HEK293 (cell line): ENCODE results near the gene IL12A.

Source experiments
- CTCF ChIA-PET: fragments of 350-600 bp; formaldehyde crosslinking; extraction: SDS; loops from one replicate; lab custom pipeline; 2021; ENCODE audit warnings: antibody characterized with exemption; lab: Yijun Ruan, JAX
- POLR2A ChIA-PET: fragments of 300-600 bp; formaldehyde crosslinking; extraction: SDS; loops from one replicate; lab custom pipeline; 2020; ENCODE audit warnings: antibody characterized with exemption, inconsistent platforms; lab: Yijun Ruan, JAX
- H3K27ac ChIP-seq: fragments of 200-500 bp; sonication (Bioruptor generic); 2 replicates; pipeline ENCODE4 v1.5.1; 2014; ENCODE audit warnings: low read depth, low read length, control low read depth, inconsistent platforms; ENCODE audit errors: extremely low read depth
- H3K36me3 ChIP-seq, 2 experiments: fragments of 200-500 bp in 1 of 2; sonication (Bioruptor generic) in 1 of 2; 1 replicate in 1 of 2; 2 replicates in 1 of 2; pipeline ENCODE4 v1.5.1; 2014 to 2017; ENCODE audit warnings: inconsistent platforms in 2 of 2, low read length in 2 of 2; ENCODE audit not compliant: control insufficient read depth in 2 of 2, insufficient read depth in 1 of 2
- H3K4me1 ChIP-seq: fragments of 200-500 bp; sonication (Bioruptor generic); 2 replicates; pipeline ENCODE4 v1.5.1; 2014; ENCODE audit warnings: mild to moderate bottlenecking, low read length, inconsistent platforms; ENCODE audit not compliant: control insufficient read depth, insufficient read depth
- H3K4me3 ChIP-seq: 2 replicates; pipeline ENCODE4 v1.5.1; 2011; ENCODE audit warnings: low read depth, mild to moderate bottlenecking, control low read depth, low read length, moderate library complexity
- H3K9me3 ChIP-seq: fragments of 200-500 bp; sonication (Bioruptor generic); 2 replicates; pipeline ENCODE4 v1.5.1; 2014; ENCODE audit warnings: low read depth, low read length, inconsistent platforms; ENCODE audit not compliant: control insufficient read depth, insufficient read depth
- CTCF ChIP-seq: fragments of 450-650 bp; formaldehyde crosslinking; IDR thresholded peaks from 2 replicates; pipeline ENCODE4 v1.5.1; 2016; ENCODE audit warnings: missing biosample characterization, missing genetic modification characterization
- GLIS1 ChIP-seq: fragments of 450-650 bp; formaldehyde crosslinking; IDR thresholded peaks from 2 replicates; pipeline ENCODE4 v1.5.1; 2016; ENCODE audit warnings: missing biosample characterization, missing genetic modification characterization
- INSM2 ChIP-seq: fragments of 450-650 bp; formaldehyde crosslinking; IDR thresholded peaks from 2 replicates; pipeline ENCODE4 v1.5.1; 2016; ENCODE audit warnings: missing biosample characterization, missing genetic modification characterization
- SP2 ChIP-seq: fragments of 450-650 bp; formaldehyde crosslinking; IDR thresholded peaks from 2 replicates; pipeline ENCODE4 v1.5.1; 2016; ENCODE audit warnings: missing biosample characterization, missing genetic modification characterization
- ZBTB7A ChIP-seq: fragments of 450-650 bp; formaldehyde crosslinking; IDR thresholded peaks from 2 replicates; pipeline ENCODE4 v1.5.1; 2016; ENCODE audit warnings: low read depth, missing biosample characterization, missing genetic modification characterization
- ZFHX2 ChIP-seq: fragments of 450-650 bp; formaldehyde crosslinking; conservative IDR thresholded peaks from 2 replicates; pipeline ENCODE4 v1.5.1; 2016; ENCODE audit warnings: missing biosample characterization, missing genetic modification characterization
- ZNF16 ChIP-seq: fragments of 450-650 bp; formaldehyde crosslinking; IDR thresholded peaks from 2 replicates; pipeline ENCODE4 v1.5.1; 2016; ENCODE audit warnings: low read depth, missing biosample characterization, missing genetic modification characterization
- ZNF2 ChIP-seq: fragments of 450-650 bp; formaldehyde crosslinking; IDR thresholded peaks from 2 replicates; pipeline ENCODE4 v1.5.1; 2016; ENCODE audit warnings: missing biosample characterization, missing genetic modification characterization
- ZNF292 ChIP-seq: fragments of 450-650 bp; formaldehyde crosslinking; IDR thresholded peaks from 2 replicates; pipeline ENCODE4 v1.5.1; 2016; ENCODE audit warnings: low read depth, missing biosample characterization, missing genetic modification characterization, borderline replicate concordance
- ZNF362 ChIP-seq: fragments of 450-650 bp; formaldehyde crosslinking; IDR thresholded peaks from 2 replicates; pipeline ENCODE4 v1.5.1; 2016; ENCODE audit warnings: missing biosample characterization, missing genetic modification characterization
- ZNF366 ChIP-seq: fragments of 450-650 bp; formaldehyde crosslinking; conservative IDR thresholded peaks from 2 replicates; pipeline ENCODE4 v1.5.1; 2016; ENCODE audit warnings: missing biosample characterization, missing genetic modification characterization
- ZNF394 ChIP-seq: fragments of 450-650 bp; formaldehyde crosslinking; IDR thresholded peaks from 2 replicates; pipeline ENCODE4 v1.5.1; 2016; ENCODE audit warnings: missing biosample characterization, missing genetic modification characterization, mild to moderate bottlenecking, moderate library complexity, borderline replicate concordance
- ZNF433 ChIP-seq: fragments of 450-650 bp; formaldehyde crosslinking; IDR thresholded peaks from 2 replicates; pipeline ENCODE4 v1.5.1; 2016; ENCODE audit warnings: missing biosample characterization, missing genetic modification characterization, low read depth
- ZNF488 ChIP-seq: fragments of 450-650 bp; formaldehyde crosslinking; IDR thresholded peaks from 2 replicates; pipeline ENCODE4 v1.5.1; 2016; ENCODE audit warnings: missing biosample characterization, missing genetic modification characterization
- ZNF501 ChIP-seq: fragments of 450-650 bp; formaldehyde crosslinking; IDR thresholded peaks from 2 replicates; pipeline ENCODE4 v1.5.1; 2016; ENCODE audit warnings: missing biosample characterization, missing genetic modification characterization
- ZNF529 ChIP-seq: fragments of 450-650 bp; formaldehyde crosslinking; IDR thresholded peaks from 2 replicates; pipeline ENCODE4 v1.5.1; 2017; ENCODE audit warnings: missing genetic modification characterization, missing biosample characterization; ENCODE audit not compliant: insufficient replicate concordance
- ZNF548 ChIP-seq: fragments of 450-650 bp; formaldehyde crosslinking; IDR thresholded peaks from 2 replicates; pipeline ENCODE4 v1.5.1; 2016; ENCODE audit warnings: missing biosample characterization, missing genetic modification characterization
- ZNF549 ChIP-seq: fragments of 450-650 bp; IDR thresholded peaks from 2 replicates; pipeline ENCODE4 v1.5.1; 2018; ENCODE audit warnings: missing biosample characterization, missing genetic modification characterization, mild to moderate bottlenecking, inconsistent platforms, moderate library complexity
- ZNF555 ChIP-seq: fragments of 450-650 bp; formaldehyde crosslinking; conservative IDR thresholded peaks from 2 replicates; pipeline ENCODE4 v1.5.1; 2017; ENCODE audit warnings: missing biosample characterization, mild to moderate bottlenecking, missing genetic modification characterization, inconsistent platforms
- ZNF580 ChIP-seq: fragments of 450-650 bp; formaldehyde crosslinking; IDR thresholded peaks from 2 replicates; pipeline ENCODE4 v1.5.1; 2016; ENCODE audit warnings: missing biosample characterization, missing genetic modification characterization
- ZNF654 ChIP-seq: fragments of 450-650 bp; formaldehyde crosslinking; IDR thresholded peaks from 2 replicates; pipeline ENCODE4 v1.5.1; 2016; ENCODE audit warnings: low read depth, missing biosample characterization, missing genetic modification characterization
- ZNF707 ChIP-seq: fragments of 450-650 bp; formaldehyde crosslinking; IDR thresholded peaks from 2 replicates; pipeline ENCODE4 v1.5.1; 2016; ENCODE audit warnings: missing biosample characterization, missing genetic modification characterization
- ZNF777 ChIP-seq: fragments of 450-650 bp; formaldehyde crosslinking; IDR thresholded peaks from 2 replicates; pipeline ENCODE4 v1.5.1; 2017; ENCODE audit warnings: missing biosample characterization, missing genetic modification characterization, borderline replicate concordance
- ZNF791 ChIP-seq: fragments of 450-650 bp; formaldehyde crosslinking; IDR thresholded peaks from 2 replicates; pipeline ENCODE4 v1.5.1; 2016; ENCODE audit warnings: missing biosample characterization, missing genetic modification characterization

Gene IL12A

GRCh38 chr3:159941038-159942000 is 47.3 kb upstream of the IL12A start:
- POLR2A ChIA-PET = no interaction called here

GRCh38 chr3:159944781-159945180 is 43.9 kb upstream of the IL12A start:
- Histone ChIP-seq H3K4me1 (no peaks in the 10 kb centered on the region), H3K4me3 (no peak overlapping the region)
- POLR2A ChIA-PET = no interaction called here
- TF ChIP-seq ZNF488 (tag by site-specific recombination) (no peak), ZNF548 (no peak), ZNF16 (tag by site-specific recombination) (no peak), ZNF366 (tag by site-specific recombination) (no peak), ZNF529 (tag by site-specific recombination) (no peak)
- TF ChIP-seq, all 188 proteins: peak for 0
- H3K27ac ChIP-seq = no peak overlapping the region
- H3K9me3 ChIP-seq = no peaks in the 10 kb centered on the region
- no peaks in the 10 kb centered on the region for H3K36me3 ChIP-seq
- CTCF ChIA-PET = no interaction called here

More at GRCh38 chr3:159941038-159942000, 47.3 kb upstream of the IL12A start:
- no peaks in the 10 kb centered on the region for H3K9me3 ChIP-seq
- H3K36me3 ChIP-seq = no peaks in the 10 kb centered on the region
- CTCF ChIA-PET = interaction anchor here (0.7 kb wide), 1 partner anchor 12 kb away, joined by 3 read pairs; no protein-coding TSS in a partner anchor
- no peak overlapping the region for H3K27ac ChIP-seq
- TF ChIP-seq CTCF (tag by site-specific recombination) (no peak), ZNF362 (tag by site-specific recombination) (no peak), ZNF433 (tag by site-specific recombination) (no peak), ZNF777 (tag by site-specific recombination) (no peak), ZNF654 (tag by site-specific recombination) (no peak)
- no peak overlapping the region for H3K4me3 ChIP-seq
- no peaks in the 10 kb centered on the region for H3K4me1 ChIP-seq

- no peak overlapping the region for H3K4me3 ChIP-seq
- ChIA-PET POLR2A (no interaction called here), CTCF (interaction anchor here (0.6 kb wide), 1 partner anchor 113 kb away, joined by 3 read pairs; no protein-coding TSS in a partner anchor)
- no peak overlapping the region for H3K27ac ChIP-seq
- H3K36me3 ChIP-seq = no peaks in the 10 kb centered on the region
- no peaks in the 10 kb centered on the region for H3K4me1 ChIP-seq
- no peaks in the 10 kb centered on the region for H3K9me3 ChIP-seq
- TF ChIP-seq ZNF2 (tag by site-specific recombination) (no peak), ZNF394 (tag by site-specific recombination) (no peak), ZNF501 (tag by site-specific recombination) (no peak), SP2 (tag by site-specific recombination) (no peak), ZNF580 (no peak), INSM2 (tag by site-specific recombination) (no peak), GLIS1 (tag by site-specific recombination) (no peak), ZNF488 (tag by site-specific recombination) (no peak), ZBTB7A (tag by site-specific recombination) (no peak), ZNF292 (tag by site-specific recombination) (no peak), ZFHX2 (tag by site-specific recombination) (no peak), ZNF555 (tag by site-specific recombination) (no peak), ZNF707 (no peak), ZNF791 (no peak), ZNF549 (tag by site-specific recombination) (no peak)
These were observed 42.7 kb upstream of the IL12A start for GRCh38 chr3:159945930-159946329.
